T-helper 2 cell treated with Interferon-gamma antibody and Interleukin-4, amounts not matched to agents 100 ng/mL and 5 ng/mL, for 36 hours (primary cell): Measurements from ENCODE around the gene MMD. TPM values are rescaled to one million over a fixed set of nuclear protein-coding genes. Genes with fewer than 3 reads are reported as not detected.
"Not testable (repeated sequence)": the region's sequence is repeated elsewhere in the genome, so short reads cannot be mapped to it uniquely, and the experiment has no call there.

Source experiments
- intact Hi-C: fragments of 100-400 bp; cut with micrococcal nuclease; formaldehyde crosslinking; loops from one replicate; pipeline ENCODE4 v1.15.1; 2023
- total RNA-seq: library from RNA; stranded (reverse); gene quantifications from 2 replicates; pipeline ENCODE4 v1.2.3, GENCODE V29; 2022

The MMD gene
- total RNA-seq, 1 donor from 2014 or later, result 31.9 TPM

DNA sequence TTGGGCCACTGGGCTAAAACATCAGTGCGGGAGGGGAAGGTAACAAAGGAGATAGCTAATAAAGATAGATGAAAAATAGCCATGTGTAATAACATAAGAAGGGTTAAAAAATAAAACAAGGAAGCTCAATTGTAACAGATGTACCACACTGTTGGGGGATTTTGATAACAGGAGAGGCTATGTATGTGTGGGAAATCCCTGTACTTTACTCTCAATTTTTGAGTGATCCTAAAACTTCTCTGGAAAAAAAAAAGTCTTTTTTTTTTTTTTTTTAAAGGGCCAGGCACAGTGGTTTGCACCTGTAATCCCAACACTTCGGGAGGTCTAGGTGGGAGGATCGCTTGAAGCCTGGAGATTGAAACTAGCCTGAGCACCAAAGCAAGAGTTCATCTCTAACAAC lies 1.9 kb upstream of the MMD start:
- intact Hi-C loops, result loop anchor here (5.0 to 10.0 kb wide), 2 partner anchors 331 to 1664 kb away; partner anchors contain the start of genes AKAP1 and PCTP

- intact Hi-C loops, result loop anchor here (1.0 to 10.0 kb wide), 4 partner anchors 78 to 1665 kb away; partner anchors contain the start of genes AKAP1, COX11, PCTP and STXBP4
Observed at GRCh38 chr17:55422828-55423164, 1.2 kb upstream of the MMD start.

DNA sequence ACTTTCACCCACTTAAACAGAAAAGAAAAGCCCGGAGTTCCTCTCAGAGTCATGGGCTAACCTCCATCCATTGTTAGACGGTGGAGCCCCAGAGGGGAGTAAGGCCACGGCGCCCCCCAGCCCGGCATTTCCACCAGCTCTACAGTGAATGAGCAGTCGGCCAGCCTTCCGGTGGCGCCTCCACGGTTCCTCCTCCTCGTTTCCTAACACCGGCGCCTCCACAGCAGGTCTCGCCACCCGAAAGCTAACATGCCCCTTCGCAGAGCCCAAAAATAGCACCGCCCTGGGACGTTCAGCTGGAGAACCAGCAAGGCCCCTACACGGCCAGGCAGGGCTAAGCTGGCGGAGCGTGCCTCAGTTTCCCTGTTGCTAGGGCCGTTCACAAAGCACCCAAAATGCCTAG lies 858 bp downstream of the MMD start:
- intact Hi-C loops, result loop anchor here (2.0 to 10.0 kb wide), 5 partner anchors 94 to 1667 kb away; partner anchors contain the start of genes AKAP1, HLF and PCTP

GRCh38 chr17:55420067-55420775 lies 1.4 kb downstream of the MMD start:
- intact Hi-C loops, result loop anchor here (2.0 to 10.0 kb wide), 5 partner anchors 95 to 1667 kb away; partner anchors contain the start of genes AKAP1, HLF and PCTP

- intact Hi-C loops, result no loop called here
Observed at GRCh38 chr17:55418369-55419268, 3.0 kb downstream of the MMD start.

GRCh38 chr17:55417411-55418268 lies 4.0 kb downstream of the MMD start:
- intact Hi-C loops, result no loop called here

DNA sequence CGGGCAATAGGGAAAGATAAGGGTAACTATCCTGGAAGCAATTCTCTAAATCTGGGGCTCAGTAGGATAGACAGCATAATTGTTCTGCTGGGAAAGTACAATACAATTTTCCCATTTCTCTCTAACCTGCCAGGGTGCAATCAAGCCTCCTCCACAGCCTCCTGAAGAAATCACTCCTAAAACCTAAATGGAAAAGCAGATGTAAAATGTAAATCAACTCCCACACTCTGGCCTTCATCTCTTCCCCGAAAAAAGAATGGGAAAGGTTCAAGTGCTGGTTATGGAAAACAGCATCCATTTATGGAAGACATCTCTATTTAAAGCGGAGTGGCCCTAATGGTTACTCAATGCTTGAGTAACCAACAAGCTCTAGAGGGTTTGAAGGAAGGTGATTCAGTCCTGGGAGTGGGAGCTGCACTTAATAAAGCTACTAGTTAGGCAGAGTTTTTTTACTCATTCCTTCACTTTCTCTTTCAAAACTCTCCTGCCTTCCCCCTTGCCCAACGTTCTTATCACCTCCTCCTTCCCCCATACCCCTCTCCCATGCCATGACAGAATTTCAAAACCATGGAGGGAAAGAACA lies 5.1 kb downstream of the MMD start:
- intact Hi-C loops, result no loop called here

- intact Hi-C loops, result no loop called here
Observed at GRCh38 chr17:55416000-55416399, 5.6 kb downstream of the MMD start.

GRCh38 chr17:55414983-55415382 lies 6.7 kb downstream of the MMD start:
- intact Hi-C loops, result no loop called here

DNA sequence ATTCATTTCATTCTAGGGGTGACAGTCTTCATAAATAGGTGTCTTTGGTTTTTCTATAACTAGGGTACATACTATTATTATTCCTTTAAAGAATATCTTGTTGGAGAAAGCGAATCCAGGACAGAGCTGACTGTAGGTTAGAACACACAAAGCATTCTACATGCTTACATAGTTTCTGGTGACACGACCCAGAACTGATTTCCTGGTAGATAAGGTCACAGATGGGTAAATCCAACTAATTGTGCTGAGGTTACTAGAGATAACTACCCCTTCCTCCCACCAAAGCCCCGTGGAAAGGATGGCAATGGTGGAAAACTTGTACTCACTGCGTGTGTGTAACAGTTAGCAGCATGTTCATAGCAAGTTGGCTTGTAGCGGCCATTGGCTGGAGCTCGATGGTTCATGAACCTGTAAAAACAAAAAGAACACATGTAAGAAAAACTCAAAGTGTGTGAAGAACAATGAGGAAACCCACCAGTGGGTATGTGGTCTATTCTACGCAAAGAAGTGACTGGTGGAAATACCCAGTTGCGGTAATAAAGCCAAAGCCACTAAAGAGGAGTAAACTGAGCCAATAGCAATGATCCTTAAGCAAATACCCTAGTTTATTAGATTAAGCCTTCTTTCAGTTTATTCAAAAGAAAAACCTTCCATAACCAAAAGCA lies 7.7 kb downstream of the MMD start:
- intact Hi-C loops, result no loop called here

DNA sequence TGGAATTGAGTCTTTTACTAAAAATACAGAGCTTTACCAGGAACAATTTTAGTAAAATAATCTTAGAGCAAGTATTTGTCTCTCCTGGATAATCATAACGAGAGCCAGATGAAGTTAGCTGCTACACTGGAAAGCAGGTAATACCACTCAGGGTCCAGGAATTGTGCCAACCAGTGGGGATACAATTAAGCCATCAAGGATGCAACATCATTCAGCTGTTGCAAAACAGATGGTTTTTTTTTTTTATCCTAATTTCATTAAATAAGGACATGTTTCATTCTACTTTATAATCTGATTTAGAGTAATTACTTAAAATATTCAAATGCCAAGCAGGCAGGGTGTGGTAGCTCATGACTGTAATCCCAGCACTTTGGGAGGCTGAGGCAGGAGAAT lies 10.2 kb downstream of the MMD start:
- intact Hi-C loops, result no loop called here

DNA sequence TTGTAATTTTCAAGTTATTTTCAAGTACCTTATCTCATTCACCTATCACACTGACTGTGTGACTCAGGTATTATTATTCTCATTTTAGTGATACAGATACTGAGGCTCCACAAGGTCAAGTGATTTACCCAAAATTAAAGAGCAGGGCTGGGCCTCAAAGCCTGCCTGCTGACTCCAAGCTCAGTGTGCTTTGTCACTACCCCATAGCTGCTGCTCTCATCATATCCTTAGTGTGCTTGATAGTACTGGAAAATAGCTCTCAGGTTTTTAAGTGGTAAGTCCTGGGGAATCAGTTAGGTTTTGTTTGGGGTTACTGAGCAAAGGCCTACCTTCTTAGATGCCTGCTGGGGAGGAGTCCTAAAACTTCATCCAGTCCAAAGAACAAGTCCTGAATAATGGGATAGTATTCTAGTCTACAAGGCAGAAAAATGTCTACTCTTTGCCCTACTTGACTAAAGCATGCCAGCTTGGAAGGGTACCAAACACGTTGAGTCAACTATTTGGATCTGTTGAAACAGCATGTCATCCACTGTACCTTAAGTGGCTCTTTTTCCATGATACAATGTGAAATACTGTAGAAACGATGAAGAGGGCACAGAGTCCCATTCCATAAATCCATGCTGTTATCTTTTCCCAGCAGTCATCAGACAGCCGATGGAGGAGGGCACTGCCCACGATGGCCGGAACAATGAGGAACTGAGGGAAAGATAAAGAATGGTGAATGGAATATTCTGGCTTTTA lies 10.7 kb downstream of the MMD start:
- intact Hi-C loops, result no loop called here

- intact Hi-C loops, result no loop called here
Observed at GRCh38 chr17:55409030-55409800, 12.4 kb downstream of the MMD start.

DNA sequence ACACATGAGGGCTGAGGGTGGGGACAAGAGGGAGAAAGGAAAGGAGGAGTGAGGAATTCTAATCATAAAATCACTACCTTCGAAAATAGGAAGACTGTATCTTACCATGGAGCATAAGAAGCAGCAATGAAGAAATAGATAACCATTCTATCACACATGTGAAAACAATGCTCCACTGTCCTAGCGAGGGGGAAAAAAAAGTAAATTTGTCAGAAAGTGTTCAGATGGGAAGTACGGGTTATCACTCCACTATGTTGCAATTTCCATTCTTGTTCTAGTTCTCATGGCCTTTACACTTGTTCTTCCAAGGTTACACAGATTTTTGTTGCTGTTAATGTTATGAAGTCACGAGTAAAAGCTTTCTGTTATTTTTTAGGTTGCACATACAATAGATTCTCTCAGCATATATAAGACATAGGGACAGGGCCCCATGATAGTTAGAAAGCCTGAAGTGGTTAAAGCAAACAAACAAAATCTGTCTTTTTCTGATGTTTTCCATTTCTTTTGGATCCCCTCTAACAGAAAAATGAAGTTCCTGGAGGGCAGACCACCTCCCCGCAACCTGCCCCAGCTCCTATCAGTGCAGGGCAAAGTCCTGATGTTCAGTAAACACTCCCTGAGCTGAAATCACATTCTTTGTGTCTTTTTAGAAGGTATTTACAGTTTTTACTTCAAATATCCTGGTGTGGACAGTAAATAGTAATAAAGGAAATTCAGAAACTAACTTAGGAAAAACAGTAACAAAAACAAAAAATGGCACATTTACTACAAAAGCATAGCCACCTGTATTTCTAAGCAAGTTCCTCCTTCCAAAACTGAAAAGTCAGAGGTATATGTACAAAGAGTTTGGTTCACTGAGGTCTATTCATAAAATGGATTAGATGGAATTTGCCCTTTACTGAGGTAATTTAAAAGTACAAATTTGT lies 13.7 kb downstream of the MMD start:
- intact Hi-C loops, result no loop called here

- intact Hi-C loops, result no loop called here
Observed at GRCh38 chr17:55405600-55405999, 16.0 kb downstream of the MMD start.

- intact Hi-C loops, result not testable (repeated sequence)
Observed at GRCh38 chr17:55404197-55404596, 17.4 kb downstream of the MMD start.

DNA sequence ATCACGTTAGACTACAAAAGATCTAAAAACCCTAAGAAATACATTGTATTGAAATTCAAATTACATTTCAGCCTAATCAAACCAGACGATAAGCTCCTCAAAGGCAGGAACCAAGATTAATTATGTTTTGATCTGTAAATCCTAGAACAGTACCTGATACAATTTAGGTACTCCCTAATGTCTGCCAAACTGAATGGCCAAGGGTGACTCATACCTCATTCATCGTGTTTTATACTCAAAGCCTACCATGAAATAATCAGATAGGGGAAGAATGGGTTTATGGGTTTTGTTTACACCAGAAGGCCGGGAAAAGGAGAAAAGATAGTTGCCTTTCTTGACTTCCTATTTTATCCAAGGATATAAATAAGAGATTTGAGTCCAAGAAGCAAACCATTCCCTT lies 19.3 kb downstream of the MMD start:
- intact Hi-C loops, result no loop called here

DNA sequence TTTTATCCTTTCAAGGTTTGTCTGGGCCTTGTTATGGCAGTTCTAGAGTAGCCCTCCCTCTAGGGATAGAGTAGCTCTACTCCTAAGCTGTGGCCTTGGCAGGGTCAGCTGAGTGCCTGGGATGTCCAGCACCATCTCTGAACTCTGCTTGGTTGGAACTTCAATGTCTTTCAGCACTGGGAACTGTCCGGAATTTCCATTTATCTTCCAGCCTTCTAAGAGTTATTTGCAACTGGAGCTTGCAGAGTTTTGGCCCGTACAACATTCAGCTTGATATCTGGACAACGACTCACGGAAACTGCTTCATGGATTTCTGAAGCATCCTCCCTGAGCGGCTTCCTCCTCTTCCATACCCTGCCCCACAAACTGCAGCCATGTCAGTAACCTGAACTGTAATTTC lies 22.9 kb downstream of the MMD start:
- intact Hi-C loops, result no loop called here
